ENCODE measurements around the gene VARS1.
"Not testable (repeated sequence)": the region's sequence is repeated elsewhere in the genome, so short reads cannot be mapped to it uniquely, and the experiment has no call there.

VARS1 gene

GRCh38 chr6:31794294-31794865, 1.2 kb downstream of the VARS1 start:
- no peak for DNase-seq (ENCODE audit: low read depth)

GRCh38 chr6:31793927-31794245, 1.7 kb downstream of the VARS1 start:
- not testable (repeated sequence) for DNase-seq (ENCODE audit: low read depth)

DNA sequence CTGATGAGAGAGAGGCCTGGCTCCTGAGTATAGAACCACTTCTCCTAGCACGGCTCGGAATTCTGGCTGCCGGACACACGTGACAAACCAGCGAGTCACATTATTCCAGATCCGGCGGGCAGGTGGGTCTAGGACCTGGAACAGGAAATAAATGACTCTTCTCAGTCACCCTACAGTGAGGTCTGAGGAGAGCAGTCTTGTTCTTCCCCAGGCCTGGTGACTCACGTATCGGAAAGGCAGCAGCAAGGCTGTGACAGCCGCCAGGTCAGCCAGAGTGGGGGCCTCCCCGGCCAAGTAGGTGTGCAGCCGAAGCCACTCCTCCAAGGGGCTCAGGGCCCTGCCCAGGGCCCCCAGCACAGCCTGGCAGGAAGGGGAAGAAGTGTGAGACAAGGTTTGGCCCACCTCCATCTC, 2.8 kb downstream of the VARS1 start:
- no peak for DNase-seq (ENCODE audit: low read depth)

- DNase-seq (ENCODE audit: low read depth), result no peak
These were observed 3.5 kb downstream of the VARS1 start for GRCh38 chr6:31792090-31792374.

- DNase-seq (ENCODE audit: low read depth), result no peak
These were observed 4.0 kb downstream of the VARS1 start for GRCh38 chr6:31791324-31792089.

DNA sequence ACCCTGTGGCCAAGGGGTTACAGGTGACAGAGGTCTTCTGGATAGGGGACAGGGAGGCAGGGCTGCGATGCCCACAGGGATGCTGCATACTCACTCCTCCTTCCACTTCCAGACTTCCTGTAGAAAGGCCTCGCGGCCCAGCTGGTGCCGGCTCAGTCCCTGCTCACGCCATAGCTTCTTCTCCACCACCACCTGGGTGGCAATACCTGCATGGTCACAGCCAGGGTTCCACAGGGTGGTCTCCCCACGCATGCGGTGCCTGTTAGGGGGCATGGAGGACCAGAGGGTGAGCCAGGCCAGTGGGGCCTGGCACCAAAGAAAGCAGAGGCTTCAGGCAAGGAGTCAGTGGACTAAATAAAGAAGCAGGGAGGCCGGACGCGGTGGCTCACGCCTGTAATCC, 10.1 kb downstream of the VARS1 start:
- DNase-seq (ENCODE audit: low read depth), result no peak

DNA sequence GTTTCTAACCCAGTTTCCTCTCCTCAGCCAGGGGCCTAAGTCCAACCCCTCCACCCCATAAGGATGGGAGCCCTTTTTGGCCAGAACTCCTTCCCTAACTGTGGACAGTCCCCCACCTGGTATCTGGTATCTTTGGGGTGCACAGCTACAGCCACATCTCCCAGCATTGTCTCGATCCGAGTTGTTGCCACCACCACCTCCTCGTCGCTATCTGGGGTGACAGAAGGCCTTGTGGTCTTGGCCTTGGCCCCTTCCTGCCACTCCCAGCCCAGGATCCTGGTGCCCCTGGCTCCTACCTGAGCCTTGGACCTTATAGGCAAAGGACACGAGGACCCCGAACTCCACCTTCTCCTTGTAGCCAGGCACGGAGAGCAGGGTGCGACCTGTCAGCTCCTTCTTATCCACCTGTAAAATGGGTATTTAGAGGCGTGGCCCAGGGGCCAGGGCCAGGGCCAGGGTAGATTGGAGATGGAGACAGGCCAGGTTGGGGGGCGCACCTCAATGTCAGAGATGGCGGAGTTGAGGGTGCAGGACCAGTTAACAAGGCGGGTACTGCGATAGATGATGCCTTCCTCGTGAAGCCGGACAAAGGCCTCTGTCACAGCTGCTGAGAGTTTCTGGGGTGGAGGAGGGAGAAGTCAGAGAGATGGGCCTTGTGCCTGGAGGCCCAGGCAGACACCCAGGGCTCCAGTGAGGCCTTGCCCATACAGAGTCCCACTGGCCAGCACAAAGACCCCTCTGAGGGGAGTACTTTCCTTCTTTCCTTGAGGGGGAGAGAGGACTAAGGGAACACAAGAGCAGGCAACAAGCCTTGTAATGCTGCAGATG, 11.2 kb downstream of the VARS1 start:
- no peak for DNase-seq (ENCODE audit: low read depth)

- no peak for DNase-seq (ENCODE audit: low read depth)
These were observed 13.3 kb downstream of the VARS1 start for GRCh38 chr6:31782126-31782855.

GRCh38 chr6:31781244-31782125, 14.1 kb downstream of the VARS1 start:
- no peak for DNase-seq (ENCODE audit: low read depth)

- DNase-seq (ENCODE audit: low read depth), result no peak
These were observed 14.9 kb downstream of the VARS1 start for GRCh38 chr6:31780507-31781243.

DNA sequence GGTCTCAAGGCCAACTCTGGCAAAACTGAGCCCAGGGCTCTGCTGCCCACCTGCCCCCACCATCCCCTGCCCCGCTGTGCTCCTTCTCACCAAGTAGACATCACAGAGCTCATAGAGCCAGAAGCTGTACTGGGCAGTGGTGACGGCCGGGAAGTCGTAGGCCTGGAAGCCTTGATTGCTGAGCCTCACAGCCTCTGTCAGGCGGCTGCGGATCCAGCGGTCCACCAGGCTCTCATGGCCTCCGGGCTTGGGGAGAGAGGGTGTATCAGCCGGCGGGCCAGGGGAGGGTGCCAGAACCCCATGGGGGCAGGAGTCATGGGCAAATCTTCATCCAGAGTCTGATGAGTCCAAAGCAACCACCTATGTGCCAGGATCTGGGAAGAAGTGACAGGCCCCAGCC, 15.6 kb downstream of the VARS1 start:
- DNase-seq (ENCODE audit: low read depth), result no peak

- DNase-seq (ENCODE audit: low read depth), result no peak
These were observed 16.3 kb downstream of the VARS1 start for GRCh38 chr6:31778999-31779885.

DNA sequence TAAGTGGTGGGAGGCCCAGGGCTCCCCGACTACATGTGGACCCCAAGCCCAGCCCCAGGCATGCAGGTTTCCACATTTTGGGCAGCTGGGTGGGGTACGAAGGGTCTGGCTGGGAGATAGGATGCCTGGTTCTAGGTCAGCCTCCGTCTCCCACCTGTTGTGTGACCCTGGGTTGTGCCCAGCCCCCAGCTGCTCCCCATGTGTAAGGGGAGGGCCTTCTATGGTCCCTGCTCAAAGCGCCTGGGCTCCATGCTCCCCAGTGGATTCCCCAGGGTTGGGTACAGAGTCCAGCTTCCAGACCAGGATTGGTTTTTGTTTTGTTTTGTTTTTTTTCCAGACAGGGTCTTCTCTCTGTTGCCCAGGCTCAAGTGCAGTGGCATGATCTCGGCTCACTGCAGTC, 17.4 kb downstream of the VARS1 start:
- DNase-seq (ENCODE audit: low read depth), result no peak

GRCh38 chr6:31777667-31778050, 17.9 kb downstream of the VARS1 start:
- DNase-seq (ENCODE audit: low read depth), result no peak

- DNase-seq (ENCODE audit: low read depth), result no peak
These were observed 18.4 kb downstream of the VARS1 start, which contains the start of gene VWA7 for GRCh38 chr6:31776989-31777666. Gene VWA7 (minus strand): TSS chr6:31777328. CDS start chr6:31776779, 549 bp downstream.

- DNase-seq (ENCODE audit: low read depth), result no peak
These were observed 19.0 kb downstream of the VARS1 start for GRCh38 chr6:31776485-31776988.

- no peak for DNase-seq (ENCODE audit: low read depth)
These were observed 19.7 kb downstream of the VARS1 start for GRCh38 chr6:31775633-31776484.

- no peak for DNase-seq (ENCODE audit: low read depth)
These were observed 20.4 kb downstream of the VARS1 start for GRCh38 chr6:31775184-31775583.

Measured in HS-27A (cell line).